ENCODE data around the gene PRIM2.
"Not testable (repeated sequence)": the region's sequence is repeated elsewhere in the genome, so short reads cannot be mapped to it uniquely, and the experiment has no call there.

The PRIM2 gene

GRCh38 chr6:57463809-57464208 is 146.4 kb downstream of the PRIM2 start:
- DNase-seq (ENCODE audit: low read depth); H3K4me3 ChIP-seq (ENCODE audit: low read length): not testable (repeated sequence)

GRCh38 chr6:57465968-57466367 is 148.5 kb downstream of the PRIM2 start:
- not testable (repeated sequence) for DNase-seq (ENCODE audit: low read depth); H3K4me3 ChIP-seq (ENCODE audit: low read length)

- no peak for TF ChIP-seq CTCF (conservative IDR thresholded peaks at IDR 0.05; ENCODE audit: low read depth, low read length)
- no peak for DNase-seq (ENCODE audit: low read depth)
- no peak overlapping the region for H3K4me3 ChIP-seq (ENCODE audit: low read length)
Measured at GRCh38 chr6:57469072-57469471, 151.6 kb downstream of the PRIM2 start.

- H3K4me3 ChIP-seq (ENCODE audit: low read length); DNase-seq (ENCODE audit: low read depth): not testable (repeated sequence)
Measured at GRCh38 chr6:57470148-57470547, 152.7 kb downstream of the PRIM2 start.

- not testable (repeated sequence) for H3K4me3 ChIP-seq (ENCODE audit: low read length); DNase-seq (ENCODE audit: low read depth)
Measured at GRCh38 chr6:57471314-57471864, 154.0 kb downstream of the PRIM2 start.

GRCh38 chr6:57472861-57473362 is 155.5 kb downstream of the PRIM2 start:
- H3K4me3 ChIP-seq (ENCODE audit: low read length): not testable (repeated sequence)
- peak; percentile 23 for DNase-seq (ENCODE audit: low read depth)

- not testable (repeated sequence) for H3K4me3 ChIP-seq (ENCODE audit: low read length); DNase-seq (ENCODE audit: low read depth)
Measured at GRCh38 chr6:57474862-57475475, 157.5 kb downstream of the PRIM2 start.

- not testable (repeated sequence) for H3K4me3 ChIP-seq (ENCODE audit: low read length); DNase-seq (ENCODE audit: low read depth)
Measured at GRCh38 chr6:57475656-57476055, 158.2 kb downstream of the PRIM2 start.

GRCh38 chr6:57480194-57480593 is 162.8 kb downstream of the PRIM2 start:
- not testable (repeated sequence) for H3K4me3 ChIP-seq (ENCODE audit: low read length); DNase-seq (ENCODE audit: low read depth)

- not testable (repeated sequence) for H3K4me3 ChIP-seq (ENCODE audit: low read length); DNase-seq (ENCODE audit: low read depth)
Measured at GRCh38 chr6:57481121-57481520, 163.7 kb downstream of the PRIM2 start.

GRCh38 chr6:57482471-57482870 is 165.0 kb downstream of the PRIM2 start:
- not testable (repeated sequence) for H3K4me3 ChIP-seq (ENCODE audit: low read length); DNase-seq (ENCODE audit: low read depth)

- not testable (repeated sequence) for DNase-seq (ENCODE audit: low read depth); H3K4me3 ChIP-seq (ENCODE audit: low read length)
Measured at GRCh38 chr6:57486494-57487081, 169.2 kb downstream of the PRIM2 start.

GRCh38 chr6:57488551-57488950 is 171.1 kb downstream of the PRIM2 start:
- H3K4me3 ChIP-seq (ENCODE audit: low read length); DNase-seq (ENCODE audit: low read depth): not testable (repeated sequence)

GRCh38 chr6:57489887-57490286 is 172.5 kb downstream of the PRIM2 start:
- DNase-seq (ENCODE audit: low read depth); H3K4me3 ChIP-seq (ENCODE audit: low read length): not testable (repeated sequence)

- DNase-seq (ENCODE audit: low read depth): not testable (repeated sequence)
Measured at GRCh38 chr6:57491795-57492194, 174.4 kb downstream of the PRIM2 start.

GRCh38 chr6:57496251-57496650 is 178.8 kb downstream of the PRIM2 start:
- not testable (repeated sequence) for H3K4me3 ChIP-seq (ENCODE audit: low read length); DNase-seq (ENCODE audit: low read depth)

More at GRCh38 chr6:57491795-57492194, 174.4 kb downstream of the PRIM2 start:
- not testable (repeated sequence) for H3K4me3 ChIP-seq (ENCODE audit: low read length)

GRCh38 chr6:57500368-57501021 is 183.1 kb downstream of the PRIM2 start:
- H3K4me3 ChIP-seq (ENCODE audit: low read length); DNase-seq (ENCODE audit: low read depth): not testable (repeated sequence)

- DNase-seq (ENCODE audit: low read depth); H3K4me3 ChIP-seq (ENCODE audit: low read length): not testable (repeated sequence)
Measured at GRCh38 chr6:57502387-57502786, 185.0 kb downstream of the PRIM2 start.

GRCh38 chr6:57505251-57505650 is 187.8 kb downstream of the PRIM2 start:
- not testable (repeated sequence) for DNase-seq (ENCODE audit: low read depth); H3K4me3 ChIP-seq (ENCODE audit: low read length)

Measured in retinal pigment epithelial cell (primary cell).